NCI-H226 (cell line): Measurements from ENCODE around the gene F11.
"Not testable (repeated sequence)": the region's sequence is repeated elsewhere in the genome, so short reads cannot be mapped to it uniquely, and the experiment has no call there.

ENCODE experiments used
- DNase-seq: peaks from one replicate; pipeline ENCODE4 v3.0.0-alpha.2; 2015

F11 gene

DNA sequence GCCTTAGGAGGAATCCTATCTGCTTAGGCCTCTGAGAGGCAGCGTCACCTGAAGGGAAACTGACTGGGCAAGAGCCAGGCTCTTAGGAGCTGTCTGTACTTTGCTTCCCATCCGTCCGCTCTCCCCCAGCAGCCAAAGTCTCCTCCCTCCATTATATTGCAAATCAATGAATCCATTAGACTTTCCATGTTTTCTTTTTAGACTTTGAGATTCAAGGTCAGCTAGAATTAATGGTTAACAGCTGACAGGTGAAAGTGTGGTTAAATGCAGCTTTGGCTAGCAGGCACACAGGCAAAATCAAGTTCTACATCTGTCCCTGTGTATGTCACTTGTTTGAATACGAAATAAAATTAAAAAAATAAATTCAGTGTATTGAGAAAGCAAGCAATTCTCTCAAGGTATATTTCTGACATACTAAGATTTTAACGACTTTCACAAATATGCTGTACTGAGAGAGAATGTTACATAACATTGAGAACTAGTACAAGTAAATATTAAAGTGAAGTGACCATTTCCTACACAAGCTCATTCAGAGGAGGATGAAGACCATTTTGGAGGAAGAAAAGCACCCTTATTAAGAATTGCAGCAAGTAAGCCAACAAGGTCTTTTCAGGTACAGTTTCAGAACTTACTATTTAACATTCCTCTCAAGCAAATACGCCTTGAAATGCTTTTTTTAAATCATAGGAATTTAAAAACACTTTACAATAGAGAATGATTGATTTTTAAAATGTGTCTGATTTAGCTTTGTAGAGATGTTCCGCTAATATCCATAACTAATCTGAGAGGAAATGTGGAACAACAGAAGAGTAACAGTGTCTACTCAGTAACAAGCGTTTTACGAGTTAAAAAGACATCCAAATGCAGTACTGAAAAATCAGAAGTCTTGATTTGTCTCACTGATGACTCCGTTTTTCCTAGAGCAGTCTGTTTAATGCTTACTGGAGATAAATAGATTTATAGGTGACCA, at the start of gene F11:
Gene F11 (plus strand): TSS at position 507 of the 970 bp plus-strand sequence. CDS start 948 bp downstream, outside the sequence.
- no peak for DNase-seq

DNA sequence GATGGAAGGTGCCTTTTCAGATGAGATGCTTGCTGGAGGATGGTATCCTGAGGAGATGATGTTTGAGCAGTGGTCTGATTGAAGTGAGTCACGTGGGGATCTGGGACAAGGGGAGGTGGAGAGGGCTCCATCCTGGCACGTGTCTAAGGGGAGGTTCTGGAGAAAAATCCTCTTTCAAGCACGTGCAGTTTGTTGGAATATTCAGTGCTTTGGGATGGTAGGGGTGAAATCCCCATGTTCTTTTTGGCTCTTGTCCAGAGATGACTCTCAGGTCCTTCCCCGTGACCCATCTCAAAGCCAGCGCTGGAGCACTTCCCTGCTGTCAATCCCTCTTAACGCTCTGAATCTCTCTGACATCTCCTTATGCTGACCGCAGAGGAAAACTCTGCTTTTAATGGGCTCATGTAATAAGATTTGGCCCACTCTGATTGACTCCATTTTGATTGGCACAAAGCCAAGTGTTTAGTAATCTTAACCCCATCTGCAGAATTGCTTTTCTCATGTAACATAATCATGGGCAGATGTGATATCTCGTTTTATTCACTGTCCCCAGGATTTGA, 49.4 kb upstream of the F11 start:
- no peak for DNase-seq

DNA sequence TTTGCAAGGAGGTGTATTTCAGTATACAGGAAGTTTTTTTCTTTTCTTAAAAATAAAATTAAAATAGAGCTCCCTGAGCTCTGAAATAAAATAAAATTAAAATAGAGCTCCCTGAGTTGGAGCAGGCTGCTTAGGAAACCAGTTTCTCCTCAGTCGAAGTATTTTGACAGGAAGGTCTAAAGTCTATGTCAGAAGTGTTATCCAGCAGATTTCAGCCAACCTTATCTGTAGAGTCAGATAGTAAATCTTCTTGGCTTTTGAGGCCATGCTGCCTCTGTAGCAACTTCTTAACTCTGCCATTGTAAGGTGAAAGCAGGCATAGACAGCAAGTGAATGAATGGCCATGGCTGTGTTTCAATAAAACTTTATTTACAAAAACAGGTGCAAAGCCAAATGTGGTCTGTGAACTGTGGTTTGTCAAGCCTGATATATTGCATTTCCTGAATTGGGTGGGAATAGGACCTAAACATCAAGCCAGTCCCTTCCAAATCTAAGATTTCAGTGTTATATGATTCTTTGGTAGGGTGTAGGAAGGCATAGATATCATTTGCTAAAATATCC, 48.2 kb upstream of the F11 start:
- DNase-seq: no peak

DNA sequence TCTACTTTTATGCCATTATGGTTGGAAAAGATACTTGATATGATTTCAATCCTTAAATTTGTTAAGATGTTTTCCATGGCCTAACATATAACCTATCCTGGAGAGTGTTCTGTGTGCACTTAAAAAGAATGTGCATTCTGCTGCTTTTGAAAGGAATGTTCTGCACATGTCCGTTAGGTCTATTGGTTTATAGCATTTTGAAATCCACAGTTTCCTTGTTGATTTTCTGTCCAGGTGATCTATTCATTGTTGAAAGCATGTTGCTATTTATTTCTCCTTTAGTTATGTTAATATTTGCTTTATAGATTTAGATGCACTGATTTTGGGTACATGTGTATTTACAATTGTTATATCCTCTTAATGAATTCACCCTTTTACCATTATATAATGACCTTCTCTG, 44.4 kb upstream of the F11 start:
- DNase-seq: no peak

DNA sequence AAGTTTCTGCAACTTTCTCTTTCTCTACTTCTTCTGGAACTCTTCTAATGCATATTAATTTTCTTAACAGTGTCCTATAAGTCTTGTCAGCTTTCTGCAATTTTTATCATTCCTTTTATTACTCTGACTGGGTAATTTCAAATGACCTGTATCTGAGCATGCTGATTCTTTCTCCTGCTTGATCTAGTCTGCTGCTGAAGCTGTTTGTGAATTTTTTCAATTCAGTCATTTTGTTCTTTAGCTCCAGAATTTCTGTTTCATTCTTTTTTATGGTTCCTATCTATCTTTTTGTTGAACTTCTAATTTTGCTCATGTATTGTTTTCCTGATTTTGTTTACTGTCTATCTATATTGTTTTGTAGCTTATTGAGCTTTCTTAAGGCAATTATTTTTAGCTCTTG, 40.1 kb upstream of the F11 start:
- DNase-seq: no peak

DNA sequence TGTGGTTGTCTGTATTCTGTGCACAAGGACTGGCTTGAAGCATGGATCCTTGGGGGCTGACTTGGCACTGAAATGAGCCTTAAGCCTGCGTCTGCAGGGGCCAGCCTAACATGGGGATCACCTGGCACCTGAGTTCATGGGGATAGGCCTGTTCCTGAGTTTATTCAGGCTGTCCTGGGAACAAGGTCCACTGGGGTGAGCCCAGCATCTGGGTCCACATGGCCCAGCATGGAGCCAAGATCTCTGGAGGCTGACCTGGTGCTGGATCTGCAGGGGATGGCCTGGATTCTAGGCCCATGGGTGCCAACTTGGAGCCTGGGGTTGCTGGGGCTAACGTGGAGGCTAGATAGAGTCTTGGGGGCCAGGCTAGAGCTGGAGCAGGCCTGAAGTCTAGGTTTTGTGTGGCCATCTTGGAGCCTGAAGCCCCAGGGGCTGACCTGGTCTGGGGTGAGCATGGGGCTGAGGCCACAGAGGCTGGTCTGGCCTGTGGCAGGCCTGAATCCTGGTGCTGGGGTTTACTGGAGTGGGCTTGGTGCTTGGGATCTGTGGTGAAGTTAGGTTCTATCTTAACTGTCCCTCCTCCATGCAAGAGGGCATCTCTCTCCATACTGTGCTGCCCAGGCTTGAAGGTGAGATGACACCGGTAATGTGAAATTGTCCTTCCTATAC, 39.3 kb upstream of the F11 start:
- DNase-seq: no peak

DNA sequence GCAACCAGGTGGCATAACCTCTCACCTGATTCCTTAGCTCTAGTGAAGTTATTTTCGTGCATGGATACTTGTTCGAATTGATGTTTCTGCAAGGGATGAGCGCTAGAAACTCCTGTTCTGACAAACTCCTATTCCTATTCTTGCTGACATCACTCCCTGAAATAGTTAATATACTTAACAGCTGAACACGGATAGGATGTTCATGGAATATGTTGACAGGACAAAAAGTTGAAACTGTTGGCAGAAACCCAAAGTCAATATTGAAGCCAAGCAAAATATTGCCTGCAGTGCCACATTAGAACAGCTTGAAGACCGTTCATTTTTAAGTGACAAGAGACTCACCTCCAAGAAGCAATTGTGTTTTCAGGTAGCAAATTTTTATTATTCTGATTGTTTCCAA, 38.8 kb upstream of the F11 start, which contains the start of gene KLKB1:
Gene KLKB1 (plus strand): TSS at position 287 of the 400 bp plus-strand sequence. CDS start 689 bp downstream, outside the sequence.
- no peak for DNase-seq

DNA sequence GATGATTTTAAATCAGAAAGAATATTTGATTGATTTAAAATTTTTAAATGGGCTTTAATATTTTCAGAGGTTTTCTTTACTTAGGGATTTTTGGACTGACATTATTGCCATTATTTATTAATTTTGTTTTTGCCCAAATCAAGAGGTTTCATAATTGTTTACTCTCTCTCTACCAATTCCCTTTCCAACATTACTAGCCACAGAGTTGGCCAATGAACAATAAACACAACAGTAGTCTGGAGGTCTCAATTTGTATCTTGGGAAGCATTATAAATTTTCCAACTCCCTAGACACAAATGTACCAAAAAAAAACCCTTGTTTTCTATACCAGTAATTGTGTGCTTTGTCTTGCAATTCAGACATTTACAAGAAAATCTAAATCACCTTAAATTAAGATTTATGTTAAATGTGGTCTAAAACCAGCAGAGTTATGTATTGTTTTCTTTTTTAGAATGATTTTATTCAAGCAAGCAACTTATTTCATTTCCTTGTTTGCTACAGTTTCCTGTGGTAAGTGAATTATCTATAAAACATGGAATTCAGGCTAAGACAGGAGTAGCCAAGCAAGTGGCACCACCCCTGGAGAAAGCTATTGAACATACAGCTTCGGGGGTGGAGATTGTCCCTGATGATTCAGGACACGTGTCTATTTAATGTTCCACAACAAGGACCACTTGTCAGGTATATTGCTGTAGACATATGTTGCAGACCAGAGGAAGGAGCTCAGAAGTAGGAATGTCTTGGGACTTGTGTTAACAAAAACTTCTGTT, 38.1 kb upstream of the F11 start:
- no peak for DNase-seq

DNA sequence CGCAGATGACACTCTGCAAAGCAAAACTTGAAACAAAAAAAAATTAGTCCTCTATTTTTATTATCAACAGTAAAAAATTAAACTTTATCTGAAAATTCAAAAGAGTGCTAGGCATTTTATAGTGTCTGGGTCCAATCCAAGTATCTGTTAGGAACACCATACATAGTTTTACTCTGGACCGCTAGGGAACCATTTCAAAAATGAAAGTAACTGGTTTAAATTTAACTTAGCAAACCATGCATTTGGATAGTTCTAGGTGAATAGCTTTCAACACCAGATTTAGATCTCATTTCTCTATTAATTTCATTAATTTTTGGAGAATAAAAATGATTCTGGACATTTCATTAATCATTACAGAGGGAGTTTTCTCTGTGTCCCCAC, 37.5 kb upstream of the F11 start:
- DNase-seq: no peak

DNA sequence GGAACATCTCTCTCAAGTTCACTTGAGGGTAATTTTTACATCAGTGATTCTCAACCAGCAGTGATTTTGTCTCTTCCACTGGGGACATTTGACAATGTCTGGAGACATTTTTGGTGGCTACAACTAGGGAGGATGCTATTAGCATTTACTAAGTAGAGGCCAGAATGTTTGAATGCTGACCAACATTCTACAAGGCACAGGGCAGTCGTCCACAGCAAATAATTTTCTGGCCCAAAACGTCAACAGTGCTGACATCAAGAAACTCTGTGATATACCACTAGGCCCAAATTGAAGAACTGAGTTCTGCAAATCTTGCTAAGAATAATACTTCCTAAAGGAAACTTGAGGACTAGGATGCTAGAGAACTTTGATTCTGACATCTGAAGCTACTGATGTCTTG, 31.6 kb upstream of the F11 start:
- DNase-seq: no peak

DNA sequence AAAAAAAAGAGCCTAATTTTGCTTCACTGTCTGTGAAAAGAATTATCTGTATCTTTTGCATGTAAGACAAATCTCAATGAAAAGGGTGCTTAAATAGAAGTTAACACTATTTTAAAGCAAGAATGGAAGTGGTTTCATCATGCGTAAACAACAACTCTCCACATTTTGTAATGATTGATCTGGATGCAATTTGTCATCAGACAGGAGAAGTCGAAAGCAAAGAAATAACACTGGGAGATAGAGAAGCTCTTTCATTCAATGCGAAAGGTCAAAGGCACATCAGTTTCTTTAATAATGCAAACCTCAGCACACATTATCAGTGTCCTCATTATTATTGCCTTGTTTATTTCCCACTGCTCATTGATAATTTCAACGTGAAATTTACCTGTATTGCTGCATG, 29.9 kb upstream of the F11 start:
- no peak for DNase-seq

DNA sequence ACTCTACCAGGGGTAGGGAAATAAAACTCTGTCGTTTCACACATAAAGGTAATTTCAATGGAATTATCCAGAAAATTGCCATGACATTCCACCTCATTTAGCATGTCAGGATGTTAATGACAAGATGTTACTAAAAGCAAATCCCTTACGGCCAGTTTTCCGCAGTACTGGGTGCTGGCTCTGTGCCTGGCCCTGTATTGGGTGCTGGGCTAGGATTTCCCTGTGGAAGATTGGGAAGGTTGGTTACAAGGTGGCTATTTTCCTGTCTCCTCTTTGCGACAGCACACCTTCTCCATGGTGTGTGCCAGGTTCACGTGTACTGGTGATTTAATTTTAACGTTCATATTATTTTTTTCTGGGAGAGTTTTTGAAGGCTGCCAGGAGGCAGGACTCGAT, 25.5 kb upstream of the F11 start:
- no peak for DNase-seq

DNA sequence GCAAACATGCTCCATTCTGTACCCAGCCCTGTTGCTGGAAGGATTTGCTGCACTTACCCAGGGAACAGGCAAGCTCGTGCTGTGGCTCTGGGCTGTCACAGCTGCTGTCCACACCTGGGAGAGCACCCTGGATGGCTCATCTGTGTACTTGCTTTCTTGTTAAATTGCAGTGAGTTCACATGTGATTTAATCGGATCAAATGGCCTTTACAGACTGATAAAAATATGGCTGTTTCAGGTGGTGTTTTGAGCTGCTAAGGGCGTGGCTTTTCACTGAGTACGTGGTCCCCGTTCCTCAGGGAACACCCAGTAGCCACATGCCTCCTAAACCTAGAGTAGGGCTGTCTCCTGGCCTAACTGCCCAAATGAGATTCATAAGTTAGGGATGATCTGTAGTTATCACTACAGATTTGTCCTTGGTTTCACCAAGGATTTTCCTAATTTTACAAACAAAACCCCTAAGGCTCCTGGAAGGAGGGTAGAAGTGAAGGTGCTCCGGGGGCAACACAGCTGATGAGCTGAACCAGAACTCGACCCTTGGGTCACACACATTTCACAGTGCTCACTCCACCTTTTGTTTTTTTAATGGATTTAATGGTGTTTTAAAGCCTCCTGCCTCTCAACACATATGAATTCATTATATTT, 25.0 kb upstream of the F11 start:
- DNase-seq: no peak

DNA sequence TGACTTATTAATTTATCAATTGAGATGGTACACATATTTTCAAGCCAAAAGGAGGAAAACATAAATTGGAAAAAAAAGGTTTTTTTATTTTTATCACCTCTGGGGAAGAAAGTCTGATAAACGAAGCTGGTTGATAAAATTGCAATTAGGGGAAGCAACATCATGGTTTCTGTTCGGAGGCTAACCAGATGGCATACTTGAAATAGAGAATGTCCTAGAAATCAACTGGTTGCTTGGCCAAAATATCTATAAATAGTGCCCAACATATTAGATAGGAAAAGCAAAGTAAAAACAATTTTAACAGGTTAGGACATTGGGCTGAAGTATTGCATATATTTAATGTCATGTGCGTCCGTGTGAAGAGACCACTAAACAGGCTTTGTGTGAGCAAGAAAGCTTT, 24.4 kb upstream of the F11 start:
- DNase-seq: no peak

DNA sequence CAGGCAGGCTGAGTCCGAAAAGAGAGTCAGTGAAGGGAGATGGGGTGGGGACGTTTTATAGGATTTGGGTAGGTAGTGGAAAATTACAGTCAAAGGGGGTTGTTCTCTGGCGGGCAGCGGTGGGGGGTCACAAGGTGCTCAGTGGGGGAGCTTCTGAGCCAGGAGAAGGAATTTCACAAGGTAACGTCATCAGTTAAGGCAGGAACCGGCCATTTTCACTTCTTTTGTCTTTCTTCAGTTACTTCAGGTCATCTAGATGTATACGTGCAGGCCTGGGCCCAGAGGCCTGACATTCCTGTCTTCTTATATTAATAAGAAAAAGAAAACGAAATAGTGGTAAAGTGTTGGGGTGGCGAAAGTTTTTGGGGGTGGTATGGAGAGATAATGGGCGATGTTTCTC, 24.0 kb upstream of the F11 start:
- DNase-seq: not testable (repeated sequence)

DNA sequence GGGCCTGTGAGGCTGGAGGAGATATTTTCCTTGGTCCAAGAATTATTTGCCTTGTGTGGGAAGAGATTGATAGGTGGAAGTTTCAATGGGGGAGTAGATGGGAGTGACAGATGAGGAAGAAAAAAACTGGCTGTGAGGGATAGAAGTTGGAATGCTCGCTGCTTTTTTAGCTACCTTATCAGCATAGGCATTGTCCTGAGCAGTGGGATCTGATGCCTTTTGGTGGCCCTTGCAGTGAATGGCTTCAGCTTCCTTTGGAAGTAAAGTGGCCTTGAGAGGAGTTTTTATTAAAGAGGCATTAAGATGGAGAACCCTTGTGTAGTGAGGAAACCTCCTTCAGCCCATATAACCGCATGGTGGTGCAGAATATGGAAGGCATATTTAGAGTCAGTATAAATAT, 22.7 kb upstream of the F11 start:
- no peak for DNase-seq

DNA sequence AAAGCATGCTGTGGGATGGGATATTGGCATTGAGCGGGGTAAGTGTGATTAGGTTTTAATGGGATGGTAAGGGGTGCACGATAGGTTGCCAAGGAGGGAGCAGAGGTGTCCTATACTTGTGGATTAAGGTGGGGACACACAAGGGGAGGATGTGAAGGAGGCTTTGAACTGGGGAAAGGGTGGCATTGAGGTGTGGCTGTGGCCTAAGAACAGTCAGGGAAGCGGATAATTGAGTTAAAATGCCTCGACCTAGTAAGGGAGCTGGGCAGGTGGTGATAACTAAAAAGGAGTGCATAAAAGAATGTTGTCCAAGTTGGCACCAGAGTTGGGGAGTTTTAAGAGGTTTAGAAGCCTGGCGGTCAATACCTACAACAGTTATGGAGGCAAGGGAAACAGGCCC, 21.2 kb upstream of the F11 start:
- DNase-seq: no peak

DNA sequence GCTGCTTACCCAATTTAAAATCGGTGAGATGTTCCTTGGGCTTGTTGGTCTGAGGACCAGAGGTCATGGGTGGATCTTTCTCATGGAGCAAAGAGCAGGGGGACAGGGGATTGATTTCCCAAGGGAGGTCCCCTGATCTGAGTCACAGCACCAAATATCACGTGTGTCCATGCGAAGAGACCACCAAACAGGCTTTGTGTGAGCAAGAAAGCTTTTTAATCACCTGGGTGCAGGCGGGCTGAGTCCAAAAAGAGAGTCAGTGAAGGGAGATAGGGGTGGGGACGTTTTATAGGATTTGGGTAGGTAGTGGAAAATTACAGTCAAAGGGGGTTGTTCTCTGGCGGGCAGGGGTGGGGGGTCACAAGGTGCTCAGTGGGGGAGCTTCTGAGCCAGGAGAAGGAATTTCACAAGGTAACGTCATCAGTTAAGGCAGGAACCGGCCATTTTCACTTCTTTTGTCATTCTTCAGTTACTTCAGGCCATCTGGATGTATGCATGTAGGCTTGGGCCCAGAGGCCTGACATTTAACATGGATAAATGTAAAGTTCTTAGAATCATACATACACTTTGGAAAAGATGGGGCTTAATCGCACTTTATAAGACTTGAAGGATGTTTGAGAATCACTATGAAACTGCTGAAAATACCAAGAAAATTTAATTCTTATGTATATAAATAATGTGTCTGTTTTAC, 18.8 kb upstream of the F11 start:
- not testable (repeated sequence) for DNase-seq

DNA sequence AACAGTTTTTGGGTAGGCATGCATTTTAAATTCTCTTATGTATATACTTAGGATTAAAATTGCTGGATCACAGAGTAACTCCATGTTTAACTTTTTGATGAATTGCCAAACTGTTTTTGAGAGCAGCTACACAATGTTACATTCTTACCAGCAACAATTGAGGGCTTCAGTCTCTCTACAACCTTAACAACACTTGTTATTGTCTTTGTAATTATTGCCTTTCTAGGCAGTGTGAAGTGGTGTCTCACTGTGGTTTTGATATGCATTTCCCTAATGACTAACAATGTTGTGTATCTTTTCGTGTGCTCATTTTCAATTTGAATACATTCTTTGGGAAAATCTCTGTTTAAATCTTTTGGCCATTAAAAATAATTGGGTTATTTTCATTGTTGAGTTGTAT, 17.3 kb upstream of the F11 start:
- no peak for DNase-seq

DNA sequence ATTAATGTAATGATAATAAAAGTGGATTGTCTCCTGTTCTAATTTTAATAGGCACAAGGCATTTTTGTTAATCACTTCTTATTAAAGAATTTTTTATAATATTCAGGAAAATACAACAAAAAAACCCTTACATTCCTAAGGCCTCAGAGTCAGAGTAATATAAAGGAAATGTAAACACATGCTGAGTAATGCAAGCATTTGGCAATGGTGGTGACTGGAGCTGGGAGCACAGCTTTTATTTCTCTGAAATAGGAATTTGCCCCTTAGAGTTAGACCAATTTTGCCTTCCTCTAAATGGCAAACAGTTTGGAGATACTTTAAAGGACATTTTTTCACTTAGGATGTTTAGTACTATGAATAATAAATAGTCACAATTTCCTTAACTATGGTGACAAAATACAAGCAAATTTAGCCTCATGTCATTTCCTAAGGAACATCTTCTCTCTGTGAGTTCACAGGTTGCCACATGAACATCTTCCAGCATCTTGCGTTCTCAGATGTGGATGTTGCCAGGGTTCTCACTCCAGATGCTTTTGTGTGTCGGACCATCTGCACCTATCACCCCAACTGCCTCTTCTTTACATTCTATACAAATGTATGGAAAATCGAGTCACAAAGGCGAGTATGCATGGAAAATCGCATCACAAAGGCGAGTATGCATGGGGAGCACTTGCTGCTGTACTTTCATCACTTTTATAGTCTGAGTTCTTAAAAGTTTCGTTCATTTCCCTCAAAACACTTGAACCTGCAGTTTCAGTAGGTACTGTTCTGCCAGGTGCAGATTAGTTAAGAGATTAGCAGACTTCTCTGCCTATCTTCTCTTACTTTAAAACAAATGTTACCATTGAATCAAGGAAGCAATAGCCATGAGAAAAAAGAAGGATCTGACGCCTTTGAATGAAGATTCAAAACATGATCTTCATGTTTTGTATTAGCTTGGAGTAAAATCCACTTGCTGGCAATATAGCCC, 15.9 kb upstream of the F11 start:
- DNase-seq: no peak
